Head of caudate nucleus (tissue), 42 donors: ENCODE data around the gene PRKN.

Experiments
- DNase-seq, 42 donors: peaks; one replicate each; pipeline versions ENCODE4 v3.0.0 to v3.0.0-alpha.2; 2020 to 2021; ENCODE audit warnings: mixed read lengths in 7 of 42
- intact Hi-C: fragments of 100-400 bp; cut with DNase I; formaldehyde crosslinking; loops from one replicate; pipeline ENCODE4 v1.15.0; 2022

PRKN gene

GRCh38 chr6:161622779-161623178 lies 1104.8 kb downstream of the PRKN start:
- intact Hi-C loops = no loop called here
- no peak for DNase-seq

DNA sequence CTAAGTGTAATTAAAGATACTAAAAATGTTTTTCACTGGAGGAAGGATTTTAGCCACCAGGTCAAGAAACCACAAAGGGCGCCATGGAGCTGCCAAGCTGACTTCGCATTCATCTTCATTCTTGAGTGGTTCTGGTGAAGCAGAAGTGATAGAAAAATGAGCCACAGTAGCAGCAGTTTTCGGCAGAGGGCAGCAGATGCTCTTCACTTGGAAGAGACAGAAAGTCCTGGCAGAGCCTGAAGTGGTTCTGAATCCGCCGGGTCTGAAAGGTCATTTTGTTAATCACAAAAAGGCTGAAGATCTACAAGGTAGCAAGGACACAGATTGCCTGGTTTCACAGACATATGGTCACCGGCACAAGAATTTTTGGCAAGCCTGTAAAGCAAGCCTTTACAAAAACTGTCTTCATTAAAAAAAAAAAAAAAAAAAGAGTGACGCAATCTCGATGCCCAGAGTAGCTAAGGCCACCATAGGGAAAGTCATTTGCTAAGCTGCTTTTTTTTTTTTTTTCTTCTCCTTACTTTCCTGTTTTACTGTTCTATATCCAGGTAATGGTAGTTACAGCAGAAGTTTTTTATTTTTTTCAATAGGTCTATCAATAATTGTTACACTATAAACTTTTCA lies 1108.6 kb downstream of the PRKN start:
- intact Hi-C loops = no loop called here
- peak; percentile 45 to 91 (median 79) for DNase-seq

GRCh38 chr6:161613711-161614110 lies 1113.9 kb downstream of the PRKN start:
- DNase-seq = no peak
- intact Hi-C loops = no loop called here

GRCh38 chr6:161608771-161609170 lies 1118.8 kb downstream of the PRKN start:
- no peak for DNase-seq
- intact Hi-C loops = no loop called here

DNA sequence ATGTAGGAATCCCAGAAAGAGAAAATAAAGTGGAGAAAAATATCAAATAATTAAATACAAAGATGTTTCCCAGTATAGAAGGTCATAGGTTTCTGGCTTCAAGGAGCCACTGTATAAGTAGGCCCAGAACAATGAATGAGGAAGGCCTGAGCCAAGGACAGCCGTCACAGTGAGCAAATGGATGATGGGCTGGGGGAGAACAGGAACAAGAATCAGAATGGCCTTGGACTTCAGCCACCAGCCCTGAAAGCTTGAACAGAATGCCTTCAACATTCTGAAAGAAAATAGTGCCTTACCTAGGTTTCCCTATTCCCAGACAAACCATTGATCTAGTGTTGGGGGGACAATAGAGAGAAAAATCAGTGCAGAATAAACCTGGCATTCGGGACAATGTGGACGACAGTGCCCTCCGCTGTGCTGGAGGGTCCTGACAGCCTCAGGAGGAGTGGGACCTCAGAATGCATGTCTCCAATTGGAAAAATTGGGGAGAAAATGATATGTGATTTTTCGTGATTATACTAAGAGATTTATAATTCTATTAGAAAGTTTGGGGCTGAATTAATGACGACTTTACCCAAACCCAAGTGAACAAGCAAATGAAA lies 1119.8 kb downstream of the PRKN start:
- intact Hi-C loops = no loop called here
- no peak for DNase-seq

- DNase-seq = no peak
- intact Hi-C loops = no loop called here
Observed at GRCh38 chr6:161602359-161602758, 1125.2 kb downstream of the PRKN start.

DNA sequence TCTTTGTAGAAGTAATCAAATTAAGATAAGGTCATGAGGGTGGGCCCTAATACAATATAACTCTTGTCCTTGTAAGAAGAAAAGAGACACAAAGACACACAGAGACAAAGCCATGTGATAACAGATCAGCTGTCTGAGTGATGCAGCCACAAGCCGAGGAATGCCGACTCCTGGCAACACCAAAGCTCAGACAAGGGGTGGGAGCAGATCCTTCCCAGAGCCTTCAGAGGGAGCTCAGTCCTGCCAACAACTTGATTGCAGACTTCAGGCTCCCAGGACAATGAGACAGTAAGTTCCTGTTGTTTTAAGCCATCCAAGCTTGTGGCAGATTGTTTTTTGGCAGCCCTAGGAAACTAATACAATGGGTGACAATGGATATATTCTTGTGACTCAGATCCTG lies 1128.7 kb downstream of the PRKN start:
- intact Hi-C loops = no loop called here
- DNase-seq = no peak

- intact Hi-C loops = no loop called here
- no peak for DNase-seq
Observed at GRCh38 chr6:161596807-161597520, 1130.6 kb downstream of the PRKN start.

- intact Hi-C loops = no loop called here
- DNase-seq = no peak
Observed at GRCh38 chr6:161594412-161594811, 1133.2 kb downstream of the PRKN start.

DNA sequence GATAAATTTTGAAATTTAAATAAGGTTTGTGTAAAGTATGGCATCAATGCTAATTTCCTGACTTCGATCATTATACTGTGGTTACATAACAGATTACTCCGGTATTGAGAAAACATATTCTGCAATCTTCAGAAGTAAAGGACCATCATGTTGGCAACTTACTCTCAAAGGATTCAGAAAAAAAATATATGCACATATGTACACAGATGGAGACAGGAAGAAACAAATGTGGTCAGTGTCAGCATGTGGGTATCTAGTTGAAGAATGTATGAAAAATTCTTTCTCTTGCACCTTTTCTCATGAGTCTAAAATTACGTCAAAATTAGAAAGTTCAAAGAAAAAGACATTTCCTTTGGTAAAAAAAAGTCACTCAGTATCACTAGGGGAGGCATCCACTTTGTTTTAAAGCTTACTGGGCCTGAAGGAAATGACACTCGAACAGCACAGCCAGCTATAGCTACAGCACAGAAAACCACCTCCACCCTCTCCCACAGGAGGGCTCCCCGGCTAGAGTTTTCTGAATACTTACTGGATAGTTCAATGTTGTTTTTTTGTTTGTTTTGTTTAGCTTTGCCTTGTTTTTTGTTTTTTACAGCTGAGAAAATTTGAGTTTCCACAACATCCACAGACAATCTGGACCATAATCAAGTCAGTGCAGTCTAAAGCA lies 1136.5 kb downstream of the PRKN start:
- DNase-seq = peak in 1 of 42 donors; percentile 20
- intact Hi-C loops = no loop called here

- intact Hi-C loops = no loop called here
- no peak for DNase-seq
Observed at GRCh38 chr6:161586887-161587286, 1140.7 kb downstream of the PRKN start.

- intact Hi-C loops = no loop called here
- peak in 7 of 42 donors; percentile 3 to 29 (median 22) for DNase-seq
Observed at GRCh38 chr6:161584621-161585340, 1142.8 kb downstream of the PRKN start.

DNA sequence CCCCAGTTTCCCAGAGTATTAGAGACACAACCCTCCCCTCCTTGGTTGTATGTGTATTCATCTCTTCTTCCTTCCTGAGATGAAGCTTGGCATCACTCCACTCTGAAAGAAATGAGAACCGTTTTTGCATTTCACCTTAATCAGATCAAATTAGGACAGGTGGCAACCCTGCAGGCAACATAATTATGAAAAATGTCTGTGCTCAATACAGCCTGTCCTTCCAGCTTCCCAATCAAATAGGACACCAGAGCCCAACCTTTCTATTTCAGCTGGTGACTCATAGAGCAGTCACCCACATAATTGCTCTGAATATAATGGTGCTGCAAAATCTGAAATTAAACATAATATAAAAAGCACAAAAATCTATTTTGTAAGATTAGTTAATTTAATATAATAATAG lies 1143.5 kb downstream of the PRKN start:
- intact Hi-C loops = no loop called here
- peak in 9 of 42 donors; percentile 6 to 65 (median 21) for DNase-seq

DNA sequence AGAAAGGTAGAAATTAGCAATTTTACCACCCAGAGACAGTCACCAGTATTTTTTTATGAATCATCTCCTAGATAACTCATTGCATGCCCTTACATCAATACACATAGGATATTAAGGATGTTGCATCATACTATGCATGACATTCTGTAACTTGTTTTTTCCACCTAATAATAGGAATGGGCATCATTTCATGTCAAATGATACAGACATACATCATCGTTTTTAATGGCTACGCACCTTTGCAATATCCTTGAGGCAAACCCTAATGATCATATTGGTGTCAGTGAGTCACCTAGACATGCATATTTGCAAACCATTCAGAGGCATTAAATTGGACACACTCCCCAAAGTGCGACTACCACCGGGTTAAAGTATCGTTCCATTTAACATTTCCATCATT lies 1144.0 kb downstream of the PRKN start:
- DNase-seq = no peak
- intact Hi-C loops = no loop called here

DNA sequence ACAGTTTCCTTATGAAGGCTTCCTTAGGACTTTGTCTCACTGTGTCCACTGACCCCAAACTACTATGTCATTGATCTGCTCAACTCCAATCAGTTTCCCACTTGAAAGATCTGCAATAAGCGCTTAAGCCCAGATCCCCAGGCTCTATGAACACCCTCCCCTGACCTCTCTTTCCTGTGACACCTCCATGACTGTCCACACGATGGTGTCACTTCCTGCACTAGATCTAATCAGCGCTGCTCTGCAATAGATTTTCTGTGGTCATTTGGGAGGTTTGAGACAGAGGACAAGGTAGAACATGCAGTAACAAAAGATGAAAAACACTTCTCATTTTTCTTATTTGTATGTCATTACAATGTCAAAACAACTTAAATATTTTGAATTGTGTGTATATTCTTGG lies 1149.1 kb downstream of the PRKN start:
- DNase-seq = no peak
- intact Hi-C loops = no loop called here

DNA sequence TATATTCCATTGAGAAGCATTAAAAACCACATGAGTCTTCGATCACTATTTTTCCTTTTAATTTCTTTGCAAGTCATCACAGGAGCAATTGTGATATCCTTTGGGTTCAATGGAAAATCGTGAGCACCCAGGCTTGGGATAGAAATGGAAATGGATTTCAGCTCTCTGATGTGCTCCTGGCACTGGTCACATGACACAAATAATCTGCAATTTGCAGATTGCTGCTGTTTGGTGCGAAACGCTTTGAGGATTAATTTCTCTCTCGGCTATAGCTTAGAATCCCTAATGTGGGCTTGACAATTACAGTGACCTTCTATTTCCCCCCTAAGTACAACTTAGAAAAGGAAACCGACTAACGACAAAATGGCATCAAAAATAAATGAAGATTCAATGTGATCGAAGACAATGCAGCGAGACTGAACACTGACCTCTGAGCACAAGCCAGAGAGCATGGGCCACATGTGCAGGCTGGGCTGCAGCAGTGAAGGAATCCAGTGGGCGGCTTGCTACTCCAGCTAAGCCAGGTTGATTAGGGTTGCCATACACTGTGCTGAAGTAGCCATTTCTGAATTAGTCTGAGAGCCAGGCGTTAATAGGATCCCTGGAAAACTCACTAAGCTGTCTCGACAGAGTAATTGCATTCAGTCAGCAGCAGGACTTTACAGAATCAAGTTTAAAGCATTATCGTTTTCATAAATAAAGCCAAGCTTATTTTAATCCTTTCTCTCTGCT lies 1151.9 kb downstream of the PRKN start:
- DNase-seq = peak in 2 of 42 donors; percentile 12 to 17
- intact Hi-C loops = no loop called here

GRCh38 chr6:161568885-161569456 lies 1158.6 kb downstream of the PRKN start:
- DNase-seq = no peak
- intact Hi-C loops = no loop called here

GRCh38 chr6:161564952-161565351 lies 1162.6 kb downstream of the PRKN start:
- no peak for DNase-seq
- intact Hi-C loops = no loop called here
